ENCODE measurements around the gene CLDND2. TPM values are rescaled to one million over a fixed set of nuclear protein-coding genes. Genes with fewer than 3 reads are reported as not detected.

Gene CLDND2
- total and polyA plus RNA-seq, 2 experiments from 2014 or later = 1.2 to 7.2 TPM

DNA sequence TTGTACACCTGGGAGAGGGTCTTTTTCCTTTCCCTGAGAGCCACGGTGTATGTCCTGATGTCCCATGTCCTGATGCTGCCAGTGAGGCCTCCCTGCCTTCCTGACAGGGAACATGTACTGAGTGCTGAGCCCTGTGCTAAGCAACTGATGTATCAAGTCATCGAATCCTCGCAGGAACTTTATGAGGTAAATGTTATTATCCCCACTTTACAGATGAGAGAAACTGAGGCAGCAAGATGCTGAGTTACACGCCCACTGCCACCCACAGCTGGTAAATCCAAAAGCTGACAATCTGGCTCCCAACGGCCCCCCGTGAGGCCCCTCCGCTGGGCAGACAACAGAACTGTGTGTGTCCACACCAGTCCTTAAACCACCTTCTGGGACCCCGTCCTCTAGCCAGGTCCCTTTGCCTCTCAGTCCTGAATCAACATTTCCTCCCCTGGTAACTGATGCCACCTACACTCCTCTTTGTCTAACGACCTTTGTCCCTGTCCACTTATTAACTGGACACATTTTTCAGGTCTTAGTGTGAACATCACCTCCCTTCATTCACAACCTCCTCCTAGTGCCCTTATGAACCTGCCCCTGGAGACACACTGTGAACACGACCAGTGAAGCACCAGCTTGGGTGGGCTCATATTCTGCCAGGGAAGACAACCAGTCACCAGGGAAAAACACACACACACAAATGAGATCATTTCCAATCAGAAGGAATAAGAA is 21.4 kb downstream of the CLDND2 start:
- no peaks in the 10 kb centered on the region for H3K9me3 ChIP-seq (ENCODE audit: low read depth)
- no peaks in the 10 kb centered on the region for H4K20me1 ChIP-seq (ENCODE audit: insufficient read depth, poor library complexity, severe bottlenecking)
- H3K4me2 ChIP-seq = no peak overlapping the region
- no peak overlapping the region for H3K27ac ChIP-seq
- 72% methylated on average over 10 of the region's 10 CpGs for WGBS (ENCODE audit: low lambda C conversion rate, missing lambda C conversion rate)
- no peak overlapping the region for H2AFZ ChIP-seq
- H3K4me3 ChIP-seq = no peak overlapping the region
- no peaks in the 10 kb centered on the region for H3K27me3 ChIP-seq
- DNase-seq (ENCODE audit: low spot score) = no peak
- H3K4me1 ChIP-seq (ENCODE audit: insufficient read depth) = no peaks in the 10 kb centered on the region
- H3K79me2 ChIP-seq = no peaks in the 10 kb centered on the region
- H3K9me2 ChIP-seq (replicated peaks; ENCODE audit: insufficient read depth) = no peaks in the 10 kb centered on the region
- TF ChIP-seq EZH2phosphoT487 (IDR thresholded peaks at IDR 0.05; ENCODE audit: low read depth, severe bottlenecking, unreplicated experiment) (no peak), EZH2 (IDR thresholded peaks at IDR 0.05; ENCODE audit: borderline replicate concordance) (no peak)
- H3K36me3 ChIP-seq (replicated peaks; ENCODE audit: insufficient read depth, low read depth) = no peaks in the 10 kb centered on the region

GRCh38 chr19:51346742-51347141 is 22.1 kb downstream of the CLDND2 start:
- Histone ChIP-seq H3K27me3 (no peaks in the 10 kb centered on the region), H3K4me2 (no peak overlapping the region), H3K4me3 (no peak overlapping the region), H3K79me2 (no peaks in the 10 kb centered on the region), H4K20me1 (ENCODE audit: insufficient read depth, poor library complexity, severe bottlenecking) (no peaks in the 10 kb centered on the region), H2AFZ (no peak overlapping the region), H3K36me3 (replicated peaks; ENCODE audit: insufficient read depth, low read depth) (no peaks in the 10 kb centered on the region), H3K4me1 (ENCODE audit: insufficient read depth) (no peaks in the 10 kb centered on the region), H3K9me3 (ENCODE audit: low read depth) (no peaks in the 10 kb centered on the region), H3K27ac (no peak overlapping the region), H3K9me2 (replicated peaks; ENCODE audit: insufficient read depth) (no peaks in the 10 kb centered on the region)
- TF ChIP-seq EZH2 (IDR thresholded peaks at IDR 0.05; ENCODE audit: borderline replicate concordance) (no peak), EZH2phosphoT487 (IDR thresholded peaks at IDR 0.05; ENCODE audit: low read depth, severe bottlenecking, unreplicated experiment) (no peak), CTCF (IDR thresholded peaks at IDR 0.05; ENCODE audit: poor library complexity) (no peak)
- DNase-seq (ENCODE audit: low spot score) = no peak
- 87% methylated on average over 17 of the region's 17 CpGs for WGBS (ENCODE audit: low lambda C conversion rate, missing lambda C conversion rate)

DNA sequence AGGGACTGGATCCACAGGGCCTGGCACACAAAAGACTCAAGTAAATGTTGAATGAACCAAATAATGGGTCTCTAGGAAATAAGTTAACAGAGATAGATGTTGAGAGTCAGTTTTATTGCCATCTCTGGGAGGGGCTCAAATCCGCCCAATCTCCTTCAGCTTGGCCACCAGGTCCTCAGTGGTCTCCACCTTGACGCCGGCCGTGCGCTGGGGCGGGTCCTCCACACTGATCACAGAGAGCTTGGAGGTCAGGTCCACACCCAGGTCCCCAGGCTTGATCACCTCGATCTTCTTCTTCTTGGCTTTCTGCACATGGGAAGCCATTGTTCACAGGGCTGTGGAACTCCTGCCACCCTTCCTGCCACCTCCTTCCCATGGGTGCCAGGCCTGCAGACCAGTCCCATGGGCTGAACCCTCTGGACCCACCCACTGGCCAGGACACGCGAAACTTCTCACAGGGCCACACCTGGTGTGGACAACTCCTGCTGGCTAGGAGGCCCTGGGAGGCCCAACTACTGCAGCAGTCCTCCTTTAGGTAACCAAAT is 23.7 kb downstream of the CLDND2 start:
- H3K27ac ChIP-seq = no peak overlapping the region
- no peaks in the 10 kb centered on the region for H3K9me2 ChIP-seq (replicated peaks; ENCODE audit: insufficient read depth)
- peaks cover 3% of the 10 kb centered on the region for H3K4me1 ChIP-seq (ENCODE audit: insufficient read depth)
- H3K4me2 ChIP-seq = no peak overlapping the region
- no peak for DNase-seq (ENCODE audit: low spot score)
- H2AFZ ChIP-seq = no peak overlapping the region
- no peaks in the 10 kb centered on the region for H3K36me3 ChIP-seq (replicated peaks; ENCODE audit: insufficient read depth, low read depth)
- H3K79me2 ChIP-seq = no peaks in the 10 kb centered on the region
- no peaks in the 10 kb centered on the region for H3K27me3 ChIP-seq
- no peaks in the 10 kb centered on the region for H3K9me3 ChIP-seq (ENCODE audit: low read depth)
- TF ChIP-seq CTCF (IDR thresholded peaks at IDR 0.05; ENCODE audit: poor library complexity) = no peak
- no peak for TF ChIP-seq EZH2 (IDR thresholded peaks at IDR 0.05; ENCODE audit: borderline replicate concordance)
- 98% methylated on average over 9 of the region's 9 CpGs for WGBS (ENCODE audit: low lambda C conversion rate, missing lambda C conversion rate)
- no peaks in the 10 kb centered on the region for H4K20me1 ChIP-seq (ENCODE audit: insufficient read depth, poor library complexity, severe bottlenecking)
- H3K4me3 ChIP-seq = no peak overlapping the region

Data from hepatocyte (in vitro differentiated cells).